PC-9 (cell line): ENCODE measurements around the gene MYH14. TPM values are rescaled to one million over a fixed set of nuclear protein-coding genes. Genes with fewer than 3 reads are reported as not detected.

Experiments used
- BruUV-seq: library from RNA; stranded (reverse); fragments of 400-500 nt; replicated peaks from 2 replicates; lab custom pipeline; 2021; lab: Mats Ljungman, UMichigan
- CTCF ChIA-PET: fragments of 300-600 bp; sonication (Branson Sonifier 250); formaldehyde crosslinking; loops from one replicate; lab custom pipeline; 2022; ENCODE audit warnings: antibody characterized with exemption; lab: Charles Lee
- POLR2A ChIA-PET: fragments of 300-600 bp; sonication (Branson Sonifier 250); formaldehyde crosslinking; loops from one replicate; lab custom pipeline; 2022; ENCODE audit warnings: antibody characterized with exemption; ENCODE audit not compliant: unreplicated experiment; lab: Charles Lee
- DNase-seq, 2 experiments: peaks; one replicate each; pipeline versions ENCODE4 v3.0.0 to v3.0.0-alpha.2; 2015 to 2022; ENCODE audit warnings: mixed read lengths in 1 of 2
- H2AFZ ChIP-seq: fragments of 200-600 bp; sonication (generic); 2 replicates; pipeline ENCODE4 v1.8.1; 2017; ENCODE audit warnings: antibody characterized with exemption
- H3F3A ChIP-seq: fragments of 200-600 bp; sonication (generic); 2 replicates; pipeline ENCODE4 v1.8.1; 2017; ENCODE audit warnings: antibody characterized with exemption, mild to moderate bottlenecking, low read depth; ENCODE audit not compliant: insufficient read depth
- H3K27ac ChIP-seq: fragments of 200-600 bp; sonication (generic); 2 replicates; pipeline ENCODE4 v1.6.1; 2016; ENCODE audit warnings: mixed run types
- H3K27me3 ChIP-seq: fragments of 200-600 bp; sonication (generic); 2 replicates; pipeline ENCODE4 v1.6.1; 2016; ENCODE audit warnings: low read depth, mixed run types; ENCODE audit not compliant: insufficient read depth
- H3K36me3 ChIP-seq: fragments of 200-600 bp; sonication (generic); 2 replicates; pipeline ENCODE4 v1.6.1; 2016; ENCODE audit warnings: low read depth, mixed run types
- H3K4me1 ChIP-seq: fragments of 200-600 bp; sonication (generic); replicated peaks from 2 replicates; pipeline ENCODE4 v1.6.1; 2016; ENCODE audit warnings: mixed run types; ENCODE audit not compliant: insufficient read depth
- H3K4me2 ChIP-seq: fragments of 200-600 bp; sonication (generic); 2 replicates; pipeline ENCODE4 v1.6.1; 2017; ENCODE audit warnings: mixed run types
- H3K4me3 ChIP-seq: fragments of 200-600 bp; sonication (generic); 2 replicates; pipeline ENCODE4 v1.6.1; 2016; ENCODE audit warnings: mixed run types
- H3K79me2 ChIP-seq: fragments of 200-600 bp; sonication (generic); 2 replicates; pipeline ENCODE4 v1.6.1; 2017; ENCODE audit warnings: low read depth, mixed run types
- H3K9me2 ChIP-seq: fragments of 200-600 bp; sonication (generic); 2 replicates; pipeline ENCODE4 v1.8.1; 2017; ENCODE audit warnings: mild to moderate bottlenecking; ENCODE audit not compliant: insufficient read depth
- H3K9me3 ChIP-seq: fragments of 200-600 bp; sonication (generic); 2 replicates; pipeline ENCODE4 v1.8.1; 2016; ENCODE audit warnings: low read depth; ENCODE audit not compliant: insufficient read depth
- H4K20me1 ChIP-seq: fragments of 200-600 bp; sonication (generic); 2 replicates; pipeline ENCODE4 v1.8.1; 2017; ENCODE audit not compliant: insufficient read depth
- CTCF ChIP-seq: fragments of 200-600 bp; sonication (generic); conservative IDR thresholded peaks from 2 replicates; pipeline ENCODE4 v1.6.1; 2017; ENCODE audit warnings: mixed run types, antibody characterized with exemption, mild to moderate bottlenecking, moderate library complexity
- EZH2 ChIP-seq: fragments of 200-600 bp; sonication (generic); IDR thresholded peaks from 2 replicates; pipeline ENCODE4 v1.8.0; 2017; ENCODE audit warnings: antibody characterized with exemption, low read depth
- intact Hi-C: fragments of 100-400 bp; cut with micrococcal nuclease; formaldehyde crosslinking; loops from one replicate; pipeline ENCODE4 v1.10.0; 2022; ENCODE audit not compliant: unreplicated experiment
- total RNA-seq: library from RNA; stranded (reverse); gene quantifications from 2 replicates; pipeline ENCODE4 v1.2.3, GENCODE V29; 2021

MYH14 gene
- total RNA-seq, 1 experiment from 2014 or later = 115 TPM

GRCh38 chr19:50315773-50316448 lies 112.5 kb downstream of the MYH14 start:
- peaks cover 10% of the 10 kb centered on the region; the same call in 1 of the 2 replicates for H3F3A ChIP-seq
- no peak overlapping the region for H3K27ac ChIP-seq
- no peak overlapping the region for H3K4me3 ChIP-seq
- CTCF ChIA-PET = no interaction called here
- 0 out of 2 replicates have a peak, but pooled peaks cover 3% of the 10 kb centered on the region for H3K4me1 ChIP-seq
- no TSS peak for BruUV-seq
- no peak for DNase-seq
- intact Hi-C loops = no loop called here
- no peaks in the 10 kb centered on the region for H3K79me2 ChIP-seq
- no peaks in the 10 kb centered on the region for H3K36me3 ChIP-seq
- H2AFZ ChIP-seq = no peak overlapping the region
- peaks cover 5% of the 10 kb centered on the region; the same call in 1 of the 2 replicates for H4K20me1 ChIP-seq
- H3K27me3 ChIP-seq = peaks cover 9% of the 10 kb centered on the region; the same call in 1 of the 2 replicates
- POLR2A ChIA-PET = interaction anchor here (0.9 kb wide), 1 partner anchor 10 kb away, joined by 3 read pairs; no protein-coding TSS in a partner anchor
- H3K9me2 ChIP-seq = no peaks in the 10 kb centered on the region
- H3K9me3 ChIP-seq = no peaks in the 10 kb centered on the region
- no peak overlapping the region for H3K4me2 ChIP-seq
- TF ChIP-seq EZH2 = no peak
- no peak for TF ChIP-seq CTCF

GRCh38 chr19:50317115-50317514 lies 113.7 kb downstream of the MYH14 start:
- intact Hi-C loops = no loop called here
- no TSS peak for BruUV-seq
- Histone ChIP-seq H3K36me3 (no peaks in the 10 kb centered on the region), H3K4me1 (0 out of 2 replicates have a peak, but pooled peaks cover 3% of the 10 kb centered on the region), H3K4me3 (no peak overlapping the region), H2AFZ (no peak overlapping the region), H4K20me1 (no peaks in the 10 kb centered on the region; the same call in 1 of the 2 replicates), H3K9me3 (no peaks in the 10 kb centered on the region), H3K79me2 (no peaks in the 10 kb centered on the region), H3K27me3 (peaks cover 15% of the 10 kb centered on the region), H3K4me2 (no peak overlapping the region), H3K9me2 (no peaks in the 10 kb centered on the region), H3F3A (peaks cover 10% of the 10 kb centered on the region; the same call in 1 of the 2 replicates), H3K27ac (no peak overlapping the region)
- TF ChIP-seq EZH2 (no peak), CTCF (no peak)
- no peak for DNase-seq
- CTCF ChIA-PET = no interaction called here
- POLR2A ChIA-PET = no interaction called here

- Histone ChIP-seq H3K9me2 (no peaks in the 10 kb centered on the region), H2AFZ (no peak overlapping the region), H3K27ac (no peak overlapping the region), H3K79me2 (no peaks in the 10 kb centered on the region), H3K4me1 (0 out of 2 replicates have a peak, but pooled peaks cover 3% of the 10 kb centered on the region), H3K36me3 (no peaks in the 10 kb centered on the region), H3F3A (peaks cover 4% of the 10 kb centered on the region; the same call in 1 of the 2 replicates), H3K4me2 (no peak overlapping the region), H3K27me3 (peaks cover 22% of the 10 kb centered on the region), H4K20me1 (no peaks in the 10 kb centered on the region; the same call in 1 of the 2 replicates), H3K9me3 (no peaks in the 10 kb centered on the region), H3K4me3 (no peak overlapping the region)
- no peak for DNase-seq
- CTCF ChIA-PET = no interaction called here
- no TSS peak for BruUV-seq
- TF ChIP-seq CTCF (no peak), EZH2 (no peak)
- POLR2A ChIA-PET = no interaction called here
- intact Hi-C loops = no loop called here
Measured at GRCh38 chr19:50318438-50318837, 115.0 kb downstream of the MYH14 start.
